Muscle of leg (tissue), 11 donors: ENCODE results near the gene METTL2A. TPM values are rescaled to one million over a fixed set of nuclear protein-coding genes. Genes with fewer than 3 reads are reported as not detected.
"Not testable (repeated sequence)": the region's sequence is repeated elsewhere in the genome, so short reads cannot be mapped to it uniquely, and the experiment has no call there.

Source experiments
- DNase-seq: peaks from one replicate; pipeline ENCODE4 v3.0.0; 2013
- H3K27ac ChIP-seq: one replicate; pipeline ENCODE4 v1.5.1; 2013; ENCODE audit warnings: mild to moderate bottlenecking, low read length, control low read depth
- H3K27me3 ChIP-seq: one replicate; pipeline ENCODE4 v1.6.1; 2013; ENCODE audit warnings: low read length; ENCODE audit not compliant: control insufficient read depth, insufficient read depth
- H3K36me3 ChIP-seq: one replicate; pipeline ENCODE4 v1.6.1; 2013; ENCODE audit warnings: low read length; ENCODE audit not compliant: control insufficient read depth, insufficient read depth
- H3K4me1 ChIP-seq: one replicate; pipeline ENCODE4 v1.6.1; 2013; ENCODE audit warnings: low read length; ENCODE audit not compliant: control insufficient read depth, insufficient read depth
- H3K4me3 ChIP-seq: one replicate; pipeline ENCODE4 v1.5.1; 2013; ENCODE audit warnings: low read length, control low read depth
- H3K9me3 ChIP-seq: replicated peaks from 2 replicates; pipeline ENCODE4 v1.6.1; 2013; ENCODE audit warnings: low read depth, low read length; ENCODE audit not compliant: control insufficient read depth
- WGBS: methylation state at CpG from one replicate; pipeline ENCODE4 v1.1.5; 2013; ENCODE audit warnings: missing lambda C conversion rate; ENCODE audit not compliant: insufficient coverage; 5-methylcytosine and 5-hydroxymethylcytosine counted together
- polyA plus RNA-seq, 8 donors: library from polyadenylated mRNA; unstranded; fragments of 120-200 nt; gene quantifications; one replicate each; pipeline versions ENCODE4 v1.2.1 to v1.2.3, GENCODE V29; 2013; ENCODE audit warnings: inconsistent platforms in 1 of 8, low replicate concordance in 1 of 8; ENCODE audit not compliant: insufficient read length in 8 of 8, insufficient read depth in 1 of 8
- total RNA-seq: library from RNA; stranded (reverse); fragments of 120-200 nt; gene quantifications from one replicate; pipeline ENCODE4 v1.2.4, GENCODE V29; 2013

Gene METTL2A
- total and polyA plus RNA-seq, 9 donors: 15.6 to 21.5 (median 17.3) TPM

DNA sequence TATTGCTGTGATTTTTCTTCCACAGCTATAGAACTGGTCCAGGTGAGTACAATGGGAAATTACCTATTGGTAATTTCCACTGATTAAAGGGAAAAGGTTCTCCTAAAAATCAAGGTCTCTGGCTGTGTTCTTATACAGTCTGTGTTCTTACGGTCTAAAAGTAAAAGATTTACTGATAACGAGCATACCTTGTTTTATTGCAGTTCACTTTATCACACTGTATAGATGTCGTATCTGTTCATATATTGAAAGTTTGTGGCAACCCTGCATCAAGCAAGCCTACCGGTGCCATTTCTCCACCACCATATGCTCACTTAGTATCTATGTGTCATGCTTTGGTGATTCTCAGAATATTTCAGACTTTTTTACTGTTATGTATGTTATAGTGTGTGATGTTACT, 11.6 kb downstream of the METTL2A start:
- H3K27me3 ChIP-seq, H3K9me3 ChIP-seq, H3K36me3 ChIP-seq, DNase-seq, H3K4me3 ChIP-seq, H3K27ac ChIP-seq, H3K4me1 ChIP-seq: not testable (repeated sequence)
- no CpG with 5 or more reads among the region's 4 CpGs for WGBS

DNA sequence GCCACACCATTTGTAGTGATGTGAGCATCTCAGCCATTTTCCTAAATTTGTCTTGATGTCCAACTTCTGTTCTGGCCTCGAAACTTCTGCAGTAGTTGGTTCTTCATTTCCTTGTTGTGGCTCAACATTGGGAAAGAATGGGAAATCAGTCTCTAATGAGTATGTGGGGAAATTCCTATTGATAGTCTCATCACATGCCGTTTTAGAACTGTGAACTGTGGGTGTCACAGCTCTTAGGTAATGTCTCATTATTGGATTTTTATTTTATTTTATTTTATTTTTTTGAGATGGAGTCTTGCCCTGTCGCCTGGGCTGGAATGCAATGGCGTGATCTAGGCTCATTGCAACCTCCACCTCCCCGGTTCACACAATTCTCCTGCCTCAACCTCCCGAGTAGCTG, 17.5 kb downstream of the METTL2A start:
- H3K36me3 ChIP-seq: peaks cover 30% of the 10 kb centered on the region
- H3K27me3 ChIP-seq, H3K4me1 ChIP-seq, H3K4me3 ChIP-seq, H3K9me3 ChIP-seq, DNase-seq, H3K27ac ChIP-seq: not testable (repeated sequence)
- 100% methylated on average over 2 of the region's 6 CpGs for WGBS

DNA sequence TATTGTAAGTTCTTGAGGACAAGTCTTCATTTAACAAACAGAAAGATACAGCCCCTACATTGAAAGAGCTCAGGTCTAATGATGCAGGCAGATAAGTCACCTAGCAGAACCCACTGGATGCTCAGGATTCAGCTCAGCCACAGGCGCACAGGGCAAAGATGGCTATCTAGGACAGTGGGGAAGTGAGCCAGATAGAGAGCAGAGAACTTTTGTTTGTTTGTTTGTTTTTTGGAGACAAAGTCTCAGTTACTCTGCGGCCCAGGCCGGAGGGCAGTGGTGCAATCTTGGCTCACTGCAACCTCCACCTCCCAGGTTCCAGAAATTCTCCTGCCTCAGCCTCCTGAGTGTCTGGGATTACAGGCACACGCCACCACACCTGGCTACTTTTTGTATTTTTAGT, 20.4 kb downstream of the METTL2A start:
- Histone ChIP-seq H3K4me1 (no peaks in the 10 kb centered on the region), H3K4me3 (no peak overlapping the region), H3K9me3 (no peaks in the 10 kb centered on the region), H3K27me3 (no peaks in the 10 kb centered on the region), H3K36me3 (peaks cover 47% of the 10 kb centered on the region), H3K27ac (no peak overlapping the region)
- no peak for DNase-seq
- WGBS: 100% methylated on average over 1 of the region's 4 CpGs

- H3K9me3 ChIP-seq, H3K4me3 ChIP-seq, H3K27me3 ChIP-seq, H3K4me1 ChIP-seq, DNase-seq, H3K27ac ChIP-seq: not testable (repeated sequence)
- 91% methylated on average over 1 of the region's 4 CpGs for WGBS
- H3K36me3 ChIP-seq: peaks cover 50% of the 10 kb centered on the region
Measured at GRCh38 chr17:62445791-62446190, 22.1 kb downstream of the METTL2A start.

DNA sequence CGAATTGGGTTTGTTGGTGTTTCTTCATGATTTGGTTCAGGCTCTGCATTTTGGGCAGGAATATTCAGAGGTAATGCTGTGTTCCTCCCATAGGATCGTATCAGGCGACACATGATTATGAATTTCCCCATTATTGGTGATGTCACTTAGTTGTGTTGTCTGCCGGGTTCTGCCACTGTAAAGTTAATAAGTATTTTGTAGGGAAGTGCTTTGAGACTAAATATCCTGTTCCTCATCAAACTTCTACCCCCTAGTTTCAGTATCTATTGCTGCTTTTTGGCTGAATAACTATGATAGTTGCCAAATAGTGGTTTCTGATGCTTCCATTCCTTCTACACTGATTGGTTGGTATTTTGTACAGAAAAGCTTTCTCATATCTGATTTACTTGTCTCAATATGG, 28.5 kb downstream of the METTL2A start:
- H3K9me3 ChIP-seq, H3K27ac ChIP-seq, DNase-seq, H3K4me1 ChIP-seq, H3K4me3 ChIP-seq, H3K27me3 ChIP-seq: not testable (repeated sequence)
- no CpG with 5 or more reads among the region's 4 CpGs for WGBS
- H3K36me3 ChIP-seq: peaks cover 12% of the 10 kb centered on the region

DNA sequence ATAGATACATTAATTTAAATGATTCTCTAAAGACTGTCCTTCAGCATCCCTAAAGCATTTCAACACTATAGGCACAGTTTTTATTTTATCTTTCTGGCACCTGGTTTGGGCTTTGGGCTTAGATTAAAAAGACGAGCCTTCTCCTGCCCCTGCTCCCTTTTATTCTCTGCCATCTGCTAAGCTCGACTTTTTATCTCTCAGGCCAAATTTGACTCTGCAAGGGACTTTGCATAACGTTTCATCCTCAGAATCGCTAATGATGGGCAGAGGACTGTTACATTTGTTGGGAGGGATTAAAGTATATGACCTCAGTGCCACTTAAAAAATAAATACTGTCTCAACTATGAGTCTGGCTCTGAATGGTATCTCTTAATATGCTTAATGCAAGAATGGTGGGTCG, 29.3 kb downstream of the METTL2A start:
- H3K9me3 ChIP-seq, H3K27me3 ChIP-seq, DNase-seq, H3K36me3 ChIP-seq, H3K4me1 ChIP-seq, H3K4me3 ChIP-seq, H3K27ac ChIP-seq: not testable (repeated sequence)
- no CpG with 5 or more reads among the region's 5 CpGs for WGBS

GRCh38 chr17:62453656-62454055, 30.0 kb downstream of the METTL2A start:
- DNase-seq, H3K9me3 ChIP-seq, H3K36me3 ChIP-seq, H3K27me3 ChIP-seq, H3K27ac ChIP-seq, H3K4me3 ChIP-seq, H3K4me1 ChIP-seq: not testable (repeated sequence)
- WGBS: 90% methylated on average over 4 of the region's 4 CpGs

- not testable (repeated sequence) for H3K27ac ChIP-seq, H3K4me3 ChIP-seq, H3K9me3 ChIP-seq, H3K4me1 ChIP-seq, H3K27me3 ChIP-seq, H3K36me3 ChIP-seq, DNase-seq
- WGBS: no CpG with 5 or more reads among the region's 3 CpGs
Measured at GRCh38 chr17:62454111-62454510, 30.4 kb downstream of the METTL2A start.

- no peaks in the 10 kb centered on the region for H3K4me1 ChIP-seq
- H3K27me3 ChIP-seq: no peaks in the 10 kb centered on the region
- no peak for DNase-seq
- no peak overlapping the region for H3K4me3 ChIP-seq
- WGBS: no CpG with 5 or more reads among the region's 7 CpGs
- no peaks in the 10 kb centered on the region for H3K36me3 ChIP-seq
- H3K27ac ChIP-seq: no peak overlapping the region
- H3K9me3 ChIP-seq: no peaks in the 10 kb centered on the region
Measured at GRCh38 chr17:62456016-62456415, 32.3 kb downstream of the METTL2A start.

GRCh38 chr17:62458483-62458882, 34.8 kb downstream of the METTL2A start:
- not testable (repeated sequence) for H3K4me1 ChIP-seq, DNase-seq, H3K27ac ChIP-seq, H3K27me3 ChIP-seq, H3K36me3 ChIP-seq, H3K4me3 ChIP-seq, H3K9me3 ChIP-seq
- no CpG with 5 or more reads among the region's 10 CpGs for WGBS

- not testable (repeated sequence) for H3K4me3 ChIP-seq, H3K36me3 ChIP-seq, H3K27me3 ChIP-seq, DNase-seq, H3K9me3 ChIP-seq, H3K4me1 ChIP-seq, H3K27ac ChIP-seq
- WGBS: 82% methylated on average over 2 of the region's 3 CpGs
Measured at GRCh38 chr17:62464422-62464821, 40.7 kb downstream of the METTL2A start.
